ENCODE results near the gene GPR171.

The GPR171 gene

DNA sequence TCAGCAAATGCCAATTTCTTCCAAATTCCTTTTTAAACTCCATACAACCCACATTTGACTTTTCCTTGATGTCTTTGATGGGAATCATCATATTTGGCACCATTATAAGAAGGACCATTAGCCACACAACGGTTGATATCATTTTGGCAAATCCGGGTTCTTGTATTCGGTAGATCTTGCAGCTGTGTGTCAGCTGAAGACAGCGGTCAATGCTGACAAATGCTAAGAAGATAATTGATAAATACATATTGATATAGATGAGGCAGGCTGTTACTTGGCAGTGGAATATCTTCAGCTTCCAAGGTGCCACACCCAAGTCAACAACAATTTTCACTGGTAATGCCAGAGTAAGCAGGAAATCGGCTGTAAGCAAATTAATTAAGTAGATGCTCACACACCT lies 4.2 kb downstream of the GPR171 start:
- TF ChIP-seq CTCF (IDR thresholded peaks at IDR 0.05; ENCODE audit: insufficient read depth, low read length, missing control alignments) = no peak
- H3K4me3 ChIP-seq (ENCODE audit: low read depth, low read length) = no peak overlapping the region
- DNase-seq (ENCODE audit: low read depth, low spot score) = no peak
- ChIA-PET POLR2A (no interaction called here), CTCF (interaction anchor here (0.7 to 1.8 kb wide), 2 partner anchors 29 to 31 kb away, joined by 3 to 5 read pairs; no protein-coding TSS in a partner anchor)

DNA sequence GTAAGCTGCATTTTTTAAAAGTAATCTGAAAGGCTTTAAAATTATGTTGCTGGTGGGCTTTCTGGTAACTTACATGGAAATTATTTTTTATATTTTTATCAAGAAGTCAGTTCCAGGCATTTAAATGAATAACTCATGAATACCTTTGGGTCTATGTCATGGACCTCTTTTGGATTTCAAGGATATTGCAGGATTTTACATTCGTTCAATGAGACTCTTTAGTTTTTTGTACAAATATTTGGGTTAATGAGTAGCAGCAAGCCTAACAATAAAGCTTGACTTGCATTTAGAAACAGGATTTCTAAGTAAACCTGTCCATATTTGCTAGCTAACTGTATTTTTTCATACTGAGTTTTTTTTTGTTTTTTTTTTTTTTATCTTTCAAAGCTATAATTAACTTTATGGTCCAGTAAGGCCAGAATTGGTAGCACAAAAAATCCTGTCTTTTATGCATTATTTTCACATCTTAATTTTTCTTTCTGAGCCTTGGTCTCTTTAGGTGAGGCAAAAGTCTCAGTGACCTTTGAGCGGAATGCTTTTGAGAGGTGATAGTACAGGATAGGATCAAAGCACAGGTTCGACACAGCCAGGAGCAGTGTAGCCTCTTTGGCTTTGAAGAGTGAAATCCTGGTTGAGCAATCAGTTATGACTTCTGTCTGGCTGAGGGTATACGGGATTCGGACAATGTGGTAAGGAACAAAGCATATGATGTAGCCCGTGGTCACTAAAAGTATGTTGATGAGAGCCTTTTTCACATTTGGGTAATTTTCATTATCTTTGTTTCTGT lies 4.8 kb downstream of the GPR171 start:
- no peak for TF ChIP-seq CTCF (IDR thresholded peaks at IDR 0.05; ENCODE audit: insufficient read depth, low read length, missing control alignments)
- DNase-seq (ENCODE audit: low read depth, low spot score) = no peak
- no peak overlapping the region for H3K4me3 ChIP-seq (ENCODE audit: low read depth, low read length)
- CTCF ChIA-PET = interaction anchor here (0.7 to 3.2 kb wide), 6 partner anchors 27 to 86 kb away, joined by 3 to 18 read pairs (median 3); no protein-coding TSS in a partner anchor
- POLR2A ChIA-PET = no interaction called here

- CTCF ChIA-PET = interaction anchor here (0.8 to 3.2 kb wide), 8 partner anchors 10 to 87 kb away, joined by 3 to 18 read pairs (median 5); no protein-coding TSS in a partner anchor
- TF ChIP-seq CTCF (IDR thresholded peaks at IDR 0.05; ENCODE audit: insufficient read depth, low read length, missing control alignments) = no peak
- POLR2A ChIA-PET = no interaction called here
- no peak overlapping the region for H3K4me3 ChIP-seq (ENCODE audit: low read depth, low read length)
- DNase-seq (ENCODE audit: low read depth, low spot score) = no peak
Observed at GRCh38 chr3:151197228-151197627, 5.8 kb downstream of the GPR171 start.

DNA sequence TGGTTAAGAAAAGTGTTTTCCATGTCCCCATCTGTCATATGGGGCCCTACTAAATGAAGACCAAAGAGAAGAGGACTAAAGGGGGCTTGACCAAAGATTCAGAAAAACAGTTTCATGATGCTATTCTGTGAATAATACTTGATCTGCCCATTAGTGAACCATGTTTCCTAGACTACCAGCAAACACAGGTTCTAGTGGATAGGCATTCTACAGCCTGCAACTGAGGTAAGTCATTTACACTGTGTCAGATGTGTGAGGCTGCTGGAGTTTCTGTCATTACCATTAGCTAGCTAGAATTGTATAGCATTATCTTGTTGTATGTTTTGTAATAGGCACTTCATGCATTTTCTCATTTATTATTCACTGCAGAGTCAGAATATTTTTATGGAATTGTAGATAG lies 6.6 kb downstream of the GPR171 start:
- no peak for TF ChIP-seq CTCF (IDR thresholded peaks at IDR 0.05; ENCODE audit: insufficient read depth, low read length, missing control alignments)
- CTCF ChIA-PET = interaction anchor here (1.0 to 3.2 kb wide), 6 partner anchors 11 to 84 kb away, joined by 3 to 18 read pairs (median 5); no protein-coding TSS in a partner anchor
- DNase-seq (ENCODE audit: low read depth, low spot score) = no peak
- POLR2A ChIA-PET = no interaction called here
- H3K4me3 ChIP-seq (ENCODE audit: low read depth, low read length) = no peak overlapping the region

- no peak for DNase-seq (ENCODE audit: low read depth, low spot score)
- TF ChIP-seq CTCF (IDR thresholded peaks at IDR 0.05; ENCODE audit: insufficient read depth, low read length, missing control alignments) = no peak
- CTCF ChIA-PET = interaction anchor here (1.7 to 3.2 kb wide), 4 partner anchors 11 to 32 kb away, joined by 4 to 18 read pairs (median 6); no protein-coding TSS in a partner anchor
- POLR2A ChIA-PET = no interaction called here
- H3K4me3 ChIP-seq (ENCODE audit: low read depth, low read length) = no peak overlapping the region
Observed at GRCh38 chr3:151195826-151196225, 7.2 kb downstream of the GPR171 start.

GRCh38 chr3:151192545-151192944 lies 10.5 kb downstream of the GPR171 start:
- no peak for DNase-seq (ENCODE audit: low read depth, low spot score)
- ChIA-PET POLR2A (no interaction called here), CTCF (interaction anchor here (0.6 to 2.8 kb wide), 3 partner anchors 25 to 214 kb away, joined by 3 to 8 read pairs (median 7); no protein-coding TSS in a partner anchor)
- H3K4me3 ChIP-seq (ENCODE audit: low read depth, low read length) = no peak overlapping the region
- TF ChIP-seq CTCF (IDR thresholded peaks at IDR 0.05; ENCODE audit: insufficient read depth, low read length, missing control alignments) = no peak

Measured in AG04449 (cell line).